Activated CD8-positive, alpha-beta memory T cell treated with anti-CD3 and anti-CD28 coated beads, Interleukin-2, amount 50 U/mL, for 48 hours (primary cell): Measurements from ENCODE around the gene ZFYVE9.
"Not testable (repeated sequence)": the region's sequence is repeated elsewhere in the genome, so short reads cannot be mapped to it uniquely, and the experiment has no call there.

Experiments used
- DNase-seq: peaks from one replicate; pipeline ENCODE4 v3.0.0-alpha.2; 2020

Gene ZFYVE9

GRCh38 chr1:52152572-52152971 is 10.7 kb downstream of the ZFYVE9 start:
- no peak for DNase-seq

DNA sequence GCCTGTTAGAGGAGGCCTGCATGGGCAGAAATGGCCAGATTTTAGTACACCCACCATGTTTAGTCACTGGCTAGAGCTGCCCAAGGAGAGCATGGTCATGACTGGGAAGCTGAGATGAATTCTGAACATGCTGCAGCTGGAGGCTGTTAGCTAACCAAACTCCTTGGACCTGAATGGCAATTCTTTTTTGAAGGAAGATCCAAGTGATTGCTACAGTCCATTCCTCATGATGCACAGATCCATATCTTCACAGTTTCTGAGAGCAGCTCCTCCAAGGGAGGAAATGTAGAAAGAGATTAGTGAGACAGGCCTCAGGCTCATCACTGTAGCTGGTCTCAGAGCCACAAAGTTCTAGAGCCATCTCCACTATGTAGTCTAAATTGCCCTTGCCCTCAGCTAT is 11.1 kb downstream of the ZFYVE9 start:
- DNase-seq: no peak

DNA sequence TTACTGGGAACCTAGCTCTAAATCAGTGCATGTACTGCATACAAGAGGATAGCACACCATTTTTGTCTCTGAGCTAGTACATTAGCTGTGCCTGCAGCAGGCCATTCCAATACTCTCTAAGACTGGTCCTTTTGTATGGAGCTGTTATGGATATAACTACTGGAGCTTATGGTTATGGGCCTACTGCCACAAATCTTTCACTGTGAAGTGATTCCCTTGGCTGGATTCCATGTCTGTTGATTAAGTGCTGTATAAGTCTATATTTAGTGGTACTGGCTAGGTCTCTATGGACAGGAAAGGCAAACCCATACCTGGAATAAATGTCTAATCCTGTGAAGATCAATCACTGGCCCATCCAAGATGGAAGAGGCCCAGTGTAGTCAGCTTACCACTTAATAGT is 12.0 kb downstream of the ZFYVE9 start:
- no peak for DNase-seq

DNA sequence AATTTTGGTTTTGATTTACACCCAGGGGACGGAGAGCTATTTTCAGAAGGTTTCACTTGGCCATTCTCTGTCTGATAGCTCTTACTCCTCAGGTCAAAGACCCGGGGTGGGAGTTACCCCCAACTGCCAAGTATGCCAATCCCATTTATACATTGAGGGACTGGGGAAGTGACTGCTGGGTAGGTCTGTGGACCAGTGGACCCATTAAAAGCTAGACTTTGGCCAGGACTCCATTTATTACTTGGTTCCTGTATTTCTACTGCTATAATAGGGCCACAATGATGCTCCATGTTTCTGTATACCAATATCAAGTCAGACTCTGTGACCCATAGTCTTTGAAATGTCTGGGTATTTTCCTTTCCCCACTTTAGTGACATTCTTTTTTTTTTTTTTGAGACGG is 14.6 kb downstream of the ZFYVE9 start:
- no peak for DNase-seq

GRCh38 chr1:52157582-52157981 is 15.7 kb downstream of the ZFYVE9 start:
- no peak for DNase-seq

DNA sequence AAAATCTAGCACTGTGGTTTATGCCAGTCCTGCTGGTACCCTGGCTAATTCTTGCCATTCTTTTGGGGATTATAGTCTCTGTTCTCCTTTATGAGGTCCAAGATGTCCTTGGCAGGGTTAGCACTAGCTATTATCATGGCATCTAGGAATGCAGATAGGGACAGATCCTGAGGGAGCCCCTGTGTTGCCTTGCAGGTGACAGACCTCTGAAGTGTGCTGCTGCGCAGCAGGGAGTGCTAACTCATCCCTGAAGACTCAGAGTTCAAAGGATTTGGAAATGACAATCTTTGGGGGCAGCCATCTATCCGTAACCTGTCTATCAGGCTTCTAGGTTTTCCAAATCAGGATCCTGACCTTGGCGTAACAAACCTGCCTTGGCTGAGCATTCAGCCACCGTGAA is 16.3 kb downstream of the ZFYVE9 start:
- no peak for DNase-seq

DNA sequence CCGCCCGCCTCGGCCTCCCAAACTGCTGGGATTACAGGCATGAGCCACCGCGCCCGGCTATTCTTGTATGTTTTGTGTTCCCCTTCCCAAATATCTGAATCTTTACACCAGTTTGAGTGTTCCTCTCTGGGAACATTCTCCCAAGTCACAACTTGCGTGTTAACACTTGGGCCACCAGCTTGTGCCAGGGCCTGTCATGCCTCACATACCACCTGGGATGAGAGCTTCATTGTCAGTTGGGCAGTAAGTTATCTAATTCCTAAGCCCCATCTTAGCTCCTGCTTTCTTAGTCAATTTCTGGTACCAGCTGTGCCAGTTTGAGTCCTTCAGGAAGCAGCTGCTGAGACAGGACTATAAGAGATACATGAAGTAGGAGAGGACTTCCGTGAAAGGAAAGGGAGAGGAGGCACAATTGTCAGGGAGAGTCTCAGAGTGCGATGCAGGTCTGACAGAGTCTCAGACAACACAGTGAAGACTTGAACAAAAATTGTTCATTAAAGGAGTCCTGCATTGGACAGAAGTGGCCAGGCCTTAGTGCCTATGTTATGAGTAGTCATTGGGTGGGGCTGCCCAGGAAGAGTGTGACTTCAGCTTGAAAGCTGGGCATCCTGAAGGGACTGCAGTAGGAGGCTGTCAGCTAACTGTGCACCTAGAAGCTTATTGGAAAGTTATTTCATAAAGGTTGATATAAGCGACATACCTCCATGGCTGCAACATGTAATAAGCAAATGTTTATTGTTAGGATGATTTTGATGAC is 17.3 kb downstream of the ZFYVE9 start:
- no peak for DNase-seq

GRCh38 chr1:52162947-52163346 is 21.1 kb downstream of the ZFYVE9 start:
- no peak for DNase-seq

DNA sequence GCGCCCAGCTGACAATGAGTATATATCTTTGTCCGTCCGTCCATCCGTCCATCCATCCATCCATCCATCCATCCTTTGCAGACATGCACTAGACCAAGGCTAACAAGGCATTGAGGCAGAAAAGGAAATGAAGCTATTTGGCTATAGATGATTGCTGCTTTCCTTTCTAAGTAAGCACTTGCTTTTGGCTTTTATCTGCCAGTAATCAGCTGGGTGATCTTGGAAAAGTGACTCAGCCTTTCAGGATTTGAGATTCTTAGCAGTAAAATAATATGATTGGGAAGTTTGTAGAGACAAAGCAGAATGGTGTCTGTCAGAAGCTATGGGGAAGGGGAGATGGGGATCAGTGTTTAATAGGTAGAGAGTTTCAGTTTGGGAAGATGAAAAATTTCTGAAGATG is 22.7 kb downstream of the ZFYVE9 start:
- no peak for DNase-seq

DNA sequence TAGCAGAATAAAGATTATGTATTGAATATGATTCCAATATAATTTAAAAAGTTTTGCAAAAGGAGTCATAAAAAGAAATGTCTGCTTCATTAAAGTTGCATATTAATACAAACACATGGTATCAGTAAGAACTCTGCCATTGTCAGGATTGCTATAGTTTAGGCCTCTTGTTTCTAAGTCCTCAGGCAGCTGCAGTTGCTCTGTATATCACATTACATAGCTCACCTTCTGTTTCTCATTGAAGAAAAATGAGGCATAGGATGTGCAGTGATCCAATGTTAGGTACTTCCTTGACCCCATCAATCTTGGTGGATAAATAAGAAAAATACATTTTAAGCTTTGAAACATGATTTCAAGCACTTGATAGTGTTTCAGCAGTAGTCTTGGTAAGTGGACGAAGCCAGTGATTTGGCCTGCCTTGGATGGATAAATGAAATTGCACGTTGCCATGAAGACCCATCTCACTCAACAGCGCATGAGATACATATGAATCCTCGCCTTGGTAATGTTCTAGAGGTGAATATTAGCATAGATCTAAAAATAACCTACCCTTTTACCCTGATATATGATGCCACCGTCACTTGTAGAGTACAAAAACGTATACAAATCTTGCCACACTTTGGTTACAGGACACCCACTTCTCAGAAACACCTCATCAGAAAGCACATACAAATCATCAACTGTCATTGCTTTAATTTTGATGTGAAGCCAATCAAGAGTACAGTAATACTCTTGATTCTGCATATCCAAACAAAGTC is 25.3 kb downstream of the ZFYVE9 start:
- DNase-seq: no peak

DNA sequence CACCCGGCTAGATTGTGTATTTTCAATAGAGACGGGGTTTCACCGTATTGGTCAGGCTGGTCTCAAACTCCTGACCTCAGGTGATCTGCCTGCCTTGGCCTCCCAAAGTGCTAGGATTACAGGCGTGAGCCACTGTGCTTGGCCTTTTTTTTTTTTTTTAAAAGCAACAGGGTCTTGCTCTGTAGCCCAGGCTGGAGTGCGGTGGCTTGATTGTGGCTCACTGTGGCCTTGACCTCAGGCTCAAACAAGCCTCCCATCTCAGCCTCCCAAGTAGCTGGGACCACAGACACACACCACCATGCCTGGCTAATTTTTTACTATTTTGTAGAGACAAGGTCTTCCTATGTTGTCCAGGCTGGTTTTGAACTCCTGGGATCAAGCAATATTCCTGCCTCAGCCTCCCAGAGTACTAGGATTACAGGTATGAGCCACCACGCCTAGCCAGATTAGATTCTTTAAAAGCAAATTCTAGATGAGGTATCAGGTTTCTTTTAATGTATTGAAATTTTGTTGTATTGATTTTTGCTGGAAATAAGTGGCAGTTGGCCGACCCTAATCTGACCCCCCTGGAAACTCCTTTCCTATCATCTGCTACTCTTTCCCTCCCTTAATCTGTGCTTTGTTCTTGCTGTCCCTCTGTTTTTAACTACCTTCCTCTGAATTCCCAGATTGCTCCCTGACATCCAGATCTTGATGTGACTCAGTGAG is 26.6 kb downstream of the ZFYVE9 start:
- DNase-seq: no peak

GRCh38 chr1:52171149-52171548 is 29.3 kb downstream of the ZFYVE9 start:
- DNase-seq: not testable (repeated sequence)

DNA sequence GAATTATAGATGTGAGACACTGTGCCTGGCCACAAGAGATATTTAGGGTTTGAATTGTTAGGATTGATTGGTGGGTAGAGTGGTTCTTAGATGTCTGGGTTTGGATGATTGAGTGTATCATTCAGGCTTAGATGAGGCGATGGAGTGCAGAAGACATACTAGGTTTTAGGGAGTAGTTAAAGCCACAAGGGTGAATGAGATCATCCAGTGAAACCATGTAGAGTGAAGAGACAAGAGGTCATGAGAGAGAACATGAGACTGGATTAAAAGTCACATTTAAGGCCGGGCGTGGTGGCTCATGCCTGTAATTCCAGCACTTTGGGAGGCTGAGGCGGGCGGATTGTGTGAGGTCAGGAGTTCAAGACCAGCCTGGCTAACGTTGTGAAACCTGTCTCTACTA is 37.2 kb downstream of the ZFYVE9 start:
- no peak for DNase-seq

GRCh38 chr1:52180176-52180575 is 38.3 kb downstream of the ZFYVE9 start:
- DNase-seq: no peak

- DNase-seq: not testable (repeated sequence)
These were observed 39.9 kb downstream of the ZFYVE9 start for GRCh38 chr1:52181759-52182158.

DNA sequence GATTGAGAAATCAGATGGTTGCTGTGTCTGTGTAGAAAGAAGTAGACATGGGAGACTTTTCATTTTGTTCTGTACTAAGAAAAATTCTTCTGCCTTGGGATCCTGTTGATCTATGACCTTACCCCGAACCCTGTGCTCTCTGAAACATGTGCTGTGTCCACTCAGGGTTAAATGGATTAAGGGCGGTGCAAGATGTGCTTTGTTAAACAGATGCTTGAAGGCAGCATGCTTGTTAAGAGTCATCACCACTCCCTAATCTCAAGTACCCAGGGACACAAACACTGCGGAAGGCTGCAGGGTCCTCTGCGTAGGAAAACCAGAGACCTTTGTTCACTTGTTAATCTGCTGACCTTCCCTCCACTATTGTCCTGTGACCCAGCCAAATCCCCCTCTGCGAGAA is 40.4 kb downstream of the ZFYVE9 start:
- not testable (repeated sequence) for DNase-seq

DNA sequence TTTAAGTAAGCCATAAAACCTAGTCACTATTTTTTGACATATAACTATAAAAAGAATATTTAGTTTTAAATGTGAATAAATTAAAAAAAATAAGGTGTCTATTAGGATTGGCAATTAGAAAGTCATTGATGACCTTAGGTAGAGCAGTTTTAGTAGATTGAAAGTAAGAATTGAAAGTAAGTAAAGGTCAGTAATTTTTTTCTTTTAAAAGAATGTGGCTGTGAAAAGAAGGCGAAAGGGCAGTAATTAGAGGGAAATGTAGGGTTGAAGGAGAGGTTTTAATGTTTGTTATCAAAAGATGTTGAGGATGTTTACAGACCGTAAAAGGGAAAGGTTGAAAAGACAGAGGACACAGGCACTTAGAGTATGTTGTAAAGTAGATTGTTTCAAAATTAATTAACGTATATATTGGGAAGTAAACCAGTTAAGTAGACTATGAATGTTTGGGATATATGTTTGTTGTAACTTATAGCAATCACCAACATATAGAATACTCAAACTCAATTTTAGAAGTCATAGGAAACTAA is 41.0 kb downstream of the ZFYVE9 start:
- DNase-seq: no peak

DNA sequence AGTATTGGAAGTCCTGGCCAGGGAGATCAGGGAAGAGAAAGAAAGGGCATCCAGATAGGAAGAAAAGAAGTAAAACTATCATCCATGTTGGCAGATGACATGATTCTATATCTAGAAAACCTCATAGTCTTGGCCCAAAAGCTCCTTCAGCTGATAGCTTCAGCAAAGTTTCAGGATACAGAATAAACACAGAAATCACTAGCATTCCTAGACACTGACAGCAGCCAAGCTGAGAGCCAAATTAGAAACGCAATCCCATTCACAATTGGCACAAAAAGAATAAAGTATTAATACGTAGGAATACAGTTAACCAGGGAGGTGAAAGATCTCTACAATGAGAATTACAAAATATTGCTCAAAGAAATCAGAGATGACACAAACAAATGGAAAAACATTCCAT is 44.6 kb downstream of the ZFYVE9 start:
- no peak for DNase-seq

- no peak for DNase-seq
These were observed 48.1 kb downstream of the ZFYVE9 start for GRCh38 chr1:52189898-52190480.

- no peak for DNase-seq
These were observed 48.8 kb downstream of the ZFYVE9 start for GRCh38 chr1:52190500-52191252.

DNA sequence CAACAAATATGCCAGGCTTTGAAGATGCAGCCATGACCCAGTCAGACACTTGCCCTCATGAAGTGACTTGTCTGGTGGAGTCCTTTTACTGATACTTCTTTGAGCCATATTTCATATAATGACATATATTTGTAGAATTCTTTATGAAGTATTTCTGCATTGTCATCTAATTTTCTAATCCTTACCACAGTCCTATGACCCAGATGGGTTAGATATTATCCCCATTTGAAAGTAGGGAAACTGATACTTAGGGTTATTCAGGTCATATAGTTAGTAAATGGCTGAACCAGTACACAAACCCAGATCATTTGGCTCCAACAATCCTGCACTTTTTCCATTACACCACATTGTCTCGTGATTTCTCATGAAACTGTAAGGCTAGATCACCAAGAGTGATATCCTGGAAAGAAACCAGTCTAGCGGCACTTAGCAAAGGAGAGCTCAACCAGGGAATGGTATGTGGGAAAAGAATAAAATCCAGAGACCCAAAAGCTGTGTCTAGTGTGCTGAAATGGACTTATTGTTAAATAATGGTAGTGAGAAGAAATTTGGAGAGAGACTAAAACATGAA is 49.6 kb downstream of the ZFYVE9 start:
- no peak for DNase-seq

- DNase-seq: no peak
These were observed 50.1 kb downstream of the ZFYVE9 start for GRCh38 chr1:52192024-52192423.
